IPS-NIHi7 (cell line): ENCODE measurements around the gene C3orf80.
"Not testable (repeated sequence)": the region's sequence is repeated elsewhere in the genome, so short reads cannot be mapped to it uniquely, and the experiment has no call there.

Experiments
- DNase-seq: peaks from one replicate; pipeline ENCODE4 v3.0.0; 2012; ENCODE audit warnings: mixed read lengths; ENCODE audit errors: extremely low spot score

The C3orf80 gene

DNA sequence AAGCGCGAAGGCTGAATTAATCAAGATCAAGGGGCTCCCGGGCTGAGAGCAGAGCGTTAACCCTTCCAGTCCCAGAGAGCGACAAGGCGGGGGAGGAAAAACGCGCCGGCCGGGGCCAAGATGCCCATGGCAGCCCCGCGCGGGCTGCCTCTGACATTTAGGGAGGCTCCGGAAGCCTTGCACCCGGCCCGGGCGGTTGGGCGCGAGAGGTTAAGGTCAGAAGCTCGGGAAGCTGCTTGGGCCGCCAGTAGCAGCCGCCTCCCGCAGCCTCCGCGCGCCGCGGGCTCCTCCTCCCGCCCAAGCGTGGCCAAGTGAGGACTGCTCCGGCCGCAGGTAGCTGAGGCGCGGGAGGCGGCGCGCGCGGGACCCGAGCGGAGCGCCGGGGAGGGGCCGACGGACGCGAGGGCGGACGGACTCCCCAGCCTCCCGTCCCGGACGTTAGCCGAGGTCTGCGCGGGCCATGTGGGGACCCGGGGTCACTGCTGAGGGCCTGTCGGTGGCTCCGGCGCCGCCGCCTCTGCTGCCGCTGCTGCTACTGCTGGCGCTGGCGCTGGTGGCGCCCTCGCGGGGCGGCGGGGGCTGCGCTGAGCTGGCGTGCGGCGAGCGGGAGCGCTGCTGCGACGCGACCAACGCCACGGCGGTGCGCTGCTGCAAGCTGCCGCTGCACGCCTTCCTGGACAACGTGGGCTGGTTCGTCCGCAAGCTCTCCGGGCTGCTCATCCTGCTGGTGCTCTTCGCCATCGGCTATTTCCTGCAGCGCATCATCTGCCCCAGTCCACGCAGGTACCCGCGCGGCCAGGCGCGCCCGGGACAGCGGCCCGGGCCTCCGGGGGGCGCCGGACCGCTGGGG lies at the start of gene C3orf80:
Gene C3orf80, plus strand, starts transcription at position 247 of the 850 bp plus-strand sequence. Its CDS starts 214 bp downstream, at position 461.
- peak; percentile 65 for DNase-seq

DNA sequence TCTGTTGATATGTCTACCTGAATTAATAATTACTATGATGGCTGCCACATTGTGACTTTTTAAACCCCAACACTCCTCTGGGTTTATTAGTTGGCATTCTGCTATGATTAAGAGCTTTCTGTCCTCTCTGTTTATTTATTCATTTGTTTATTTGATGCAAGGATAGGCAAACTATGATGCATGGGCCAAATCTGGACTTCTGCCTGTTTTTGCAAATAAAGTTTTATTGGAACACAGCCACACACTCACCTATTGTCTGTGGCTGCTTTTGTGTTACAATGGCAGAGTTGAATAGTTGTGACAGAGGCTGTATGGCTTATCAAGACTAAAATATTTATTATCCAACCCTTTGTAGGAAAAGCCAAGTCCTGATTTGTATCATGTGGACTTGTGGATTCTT lies 48.3 kb upstream of the C3orf80 start:
- DNase-seq = no peak

DNA sequence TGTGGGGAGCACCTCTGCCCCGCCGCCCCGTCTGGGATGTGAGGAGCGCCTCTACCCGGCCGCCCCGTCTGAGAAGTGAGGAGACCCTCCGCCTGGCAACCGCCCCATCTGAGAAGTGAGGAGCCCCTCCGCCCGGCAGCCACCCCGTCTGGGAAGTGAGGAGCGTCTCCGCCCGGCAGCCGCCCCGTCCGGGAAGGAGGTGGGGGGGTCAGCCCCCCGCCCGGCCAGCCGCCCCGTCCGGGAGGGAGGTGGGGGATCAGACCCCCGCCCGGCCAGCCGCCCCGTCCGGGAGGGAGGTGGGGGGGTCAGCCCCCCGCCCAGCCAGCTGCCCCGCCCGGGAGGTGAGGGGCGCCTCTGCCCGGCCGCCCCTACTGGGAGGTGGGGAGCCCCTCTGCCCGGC lies 46.6 kb upstream of the C3orf80 start:
- not testable (repeated sequence) for DNase-seq

DNA sequence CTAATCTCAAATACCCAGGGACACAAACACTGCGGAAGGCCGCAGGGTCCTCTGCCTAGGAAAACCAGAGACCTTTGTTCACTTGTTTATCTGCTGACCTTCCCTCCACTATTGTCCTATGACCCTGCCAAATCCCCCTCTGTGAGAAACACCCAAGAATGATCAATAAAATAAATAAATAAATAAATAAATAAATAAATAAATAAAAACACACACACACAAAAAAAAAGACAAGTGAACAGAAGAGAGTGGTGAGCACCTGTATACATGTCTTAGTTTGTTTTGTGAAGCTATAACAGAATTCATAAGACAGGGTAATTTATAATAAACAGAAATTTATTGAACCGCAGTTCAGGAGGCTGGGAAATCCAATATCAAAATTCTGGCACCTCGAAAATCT lies 45.8 kb upstream of the C3orf80 start:
- not testable (repeated sequence) for DNase-seq

DNA sequence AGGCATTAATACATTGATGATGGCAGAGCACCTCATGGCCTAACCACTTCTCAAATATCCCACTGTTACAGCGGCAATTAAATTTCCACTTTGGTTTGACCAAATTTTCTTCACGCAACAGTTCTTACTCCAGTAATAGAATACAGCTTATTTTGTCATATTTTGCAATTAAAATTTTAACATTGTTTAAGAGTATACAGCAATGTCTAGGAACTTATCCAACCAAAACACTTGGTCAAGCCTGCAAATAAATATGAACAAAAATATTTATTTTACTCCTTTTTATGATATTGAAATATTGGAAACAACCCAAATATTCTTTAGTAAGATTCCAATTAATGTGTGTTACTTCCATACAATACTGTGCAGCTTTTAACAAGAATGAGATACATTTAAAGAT lies 45.3 kb upstream of the C3orf80 start:
- no peak for DNase-seq

DNA sequence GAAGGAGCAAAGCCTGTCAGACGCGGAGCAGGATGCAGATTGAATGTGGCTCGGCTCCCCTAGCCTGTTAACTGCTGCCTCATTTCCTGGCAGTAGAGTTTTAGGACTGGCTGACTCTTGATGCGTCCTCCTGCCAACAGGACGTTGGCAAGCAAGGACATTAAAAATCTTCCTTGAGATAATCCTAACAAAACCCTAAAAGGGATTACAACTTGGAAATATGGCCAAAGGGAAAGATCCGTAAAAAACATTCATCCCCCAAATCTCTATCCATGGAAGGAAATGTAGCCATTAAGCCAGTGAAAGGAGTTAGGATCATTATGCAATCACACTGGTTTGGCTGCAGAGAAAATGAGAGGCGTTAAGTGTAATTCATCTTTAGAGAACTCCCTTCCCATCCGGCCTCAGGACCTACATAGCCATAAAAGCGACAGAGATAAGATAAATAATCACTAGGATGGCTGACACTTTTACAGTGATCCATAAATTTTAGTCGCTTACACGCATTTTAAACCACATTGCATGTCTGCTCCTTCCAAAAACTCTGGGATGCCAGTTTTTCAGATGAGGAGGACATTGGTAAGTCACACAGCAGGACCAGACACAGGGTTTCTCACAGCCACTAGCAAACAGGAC lies 44.5 kb upstream of the C3orf80 start:
- DNase-seq = no peak

DNA sequence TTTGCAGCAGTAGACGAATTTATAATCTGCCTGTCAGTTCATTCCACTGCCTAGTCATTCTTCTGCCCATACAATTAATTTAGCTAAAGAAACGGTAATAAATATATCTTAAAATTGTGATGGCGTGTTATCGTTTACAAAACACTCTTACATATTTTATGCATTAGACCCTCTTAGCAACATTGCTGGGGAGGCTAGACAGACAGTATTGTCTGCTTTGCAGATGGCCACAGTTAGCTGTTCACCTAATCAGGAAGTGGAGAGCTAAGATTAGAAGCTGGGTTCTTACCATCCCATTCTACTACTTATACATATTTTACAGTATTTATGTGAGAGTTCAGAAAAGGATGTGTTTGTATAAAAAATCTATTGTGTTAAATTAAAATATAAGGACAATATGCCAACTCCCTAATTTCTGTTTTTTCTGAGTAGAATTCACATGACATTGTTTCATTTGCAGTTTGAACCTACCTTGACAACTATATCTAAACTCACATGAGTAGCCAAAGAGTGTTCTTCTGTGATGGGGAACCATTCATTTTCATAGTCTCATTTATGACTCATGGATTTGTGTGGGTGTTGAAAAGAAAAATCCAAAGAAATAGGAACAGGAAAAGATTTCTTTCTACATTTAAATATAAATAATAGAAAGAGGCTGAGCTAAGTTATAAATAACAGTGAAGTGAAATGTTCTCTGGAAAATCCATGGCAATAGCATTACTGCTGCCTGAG lies 41.7 kb upstream of the C3orf80 start:
- DNase-seq = no peak

DNA sequence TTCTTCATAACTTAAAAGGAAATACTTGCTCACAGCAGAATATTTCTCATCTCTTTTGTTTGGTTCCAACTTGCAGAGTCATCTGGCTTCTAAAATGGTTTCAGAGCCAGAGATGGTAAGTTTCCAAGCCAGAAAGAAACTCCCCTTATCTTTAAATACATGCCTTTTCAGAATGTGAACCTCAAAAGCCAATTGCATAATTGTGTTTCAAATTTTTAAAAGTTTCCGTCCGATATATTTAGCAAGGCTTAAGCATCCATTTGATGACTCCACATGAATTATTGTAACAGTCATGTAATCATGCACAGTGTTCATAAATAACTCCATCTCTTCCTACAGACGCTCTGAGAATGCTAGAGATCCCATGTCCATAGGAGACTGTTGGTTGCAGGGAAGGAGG lies 40.6 kb upstream of the C3orf80 start:
- DNase-seq = no peak

DNA sequence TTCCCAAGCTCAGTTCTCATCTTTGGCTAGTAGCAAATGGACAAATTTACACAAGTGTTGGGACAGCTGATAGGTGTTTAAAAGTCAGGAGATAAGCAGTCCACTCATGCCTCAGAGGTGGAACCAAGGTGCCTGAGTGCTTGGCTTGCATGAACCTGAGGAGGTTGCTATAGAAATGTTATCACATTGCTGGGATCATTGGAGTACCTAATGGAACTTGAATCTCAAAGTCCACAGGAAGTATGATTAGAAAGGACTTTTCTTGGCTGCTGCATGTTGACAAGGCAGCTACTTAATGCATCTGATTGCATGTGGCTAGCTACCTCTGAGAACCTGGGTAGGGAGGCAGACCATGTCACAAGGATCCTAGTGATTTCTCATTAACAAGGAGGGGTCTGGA lies 39.5 kb upstream of the C3orf80 start:
- no peak for DNase-seq

DNA sequence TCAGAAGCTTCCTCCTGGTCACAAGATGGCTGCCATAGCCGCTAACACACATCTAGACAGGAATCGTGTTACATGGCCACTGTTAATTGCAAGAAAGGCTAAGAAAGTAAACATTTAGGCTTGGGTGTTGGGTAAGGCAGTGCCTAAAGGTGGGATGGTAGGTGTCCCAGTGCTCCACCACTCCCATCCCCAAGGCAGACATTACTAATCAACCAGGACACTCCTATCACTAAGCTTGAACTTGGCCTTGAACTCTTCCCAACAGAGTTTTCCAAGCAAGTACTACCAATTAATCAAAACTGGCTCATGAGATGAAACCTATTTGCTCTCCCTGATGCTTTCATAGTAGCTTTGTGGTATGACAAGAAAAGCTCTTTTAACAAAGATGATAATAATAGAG lies 37.9 kb upstream of the C3orf80 start:
- no peak for DNase-seq

DNA sequence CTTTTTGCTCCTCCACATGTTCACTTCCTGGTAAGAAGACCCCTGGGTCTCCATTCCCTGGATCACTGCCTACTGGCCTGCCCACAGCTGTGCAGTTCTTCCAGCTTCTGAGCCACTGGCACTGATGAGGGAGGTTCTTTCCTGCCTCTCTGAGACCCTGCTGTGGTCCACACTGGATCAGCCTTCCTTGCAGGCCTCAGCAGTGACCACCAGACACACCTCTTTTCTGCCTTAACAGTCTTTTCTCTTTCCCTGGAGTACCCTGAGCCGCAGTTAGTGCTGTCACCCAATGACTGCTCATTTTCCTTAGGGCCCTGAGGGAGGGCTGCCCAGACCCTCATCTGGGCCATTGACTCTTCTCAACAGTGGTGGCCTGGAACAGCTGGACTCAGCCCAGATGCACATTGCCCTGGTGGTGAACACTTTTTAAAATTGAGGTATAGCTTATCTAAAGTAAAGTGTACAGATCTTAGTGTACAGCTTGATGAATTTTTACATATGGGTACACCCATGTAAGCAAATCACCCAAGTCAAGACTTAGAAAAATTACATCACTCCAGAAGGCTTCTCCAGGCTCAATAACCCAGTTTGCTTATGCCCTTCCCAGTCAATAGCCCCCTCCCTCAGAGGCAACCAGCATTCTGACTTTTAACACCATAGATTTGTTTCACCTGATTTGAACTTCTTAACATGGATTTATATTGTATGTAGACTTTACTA lies 32.8 kb upstream of the C3orf80 start:
- DNase-seq = no peak

DNA sequence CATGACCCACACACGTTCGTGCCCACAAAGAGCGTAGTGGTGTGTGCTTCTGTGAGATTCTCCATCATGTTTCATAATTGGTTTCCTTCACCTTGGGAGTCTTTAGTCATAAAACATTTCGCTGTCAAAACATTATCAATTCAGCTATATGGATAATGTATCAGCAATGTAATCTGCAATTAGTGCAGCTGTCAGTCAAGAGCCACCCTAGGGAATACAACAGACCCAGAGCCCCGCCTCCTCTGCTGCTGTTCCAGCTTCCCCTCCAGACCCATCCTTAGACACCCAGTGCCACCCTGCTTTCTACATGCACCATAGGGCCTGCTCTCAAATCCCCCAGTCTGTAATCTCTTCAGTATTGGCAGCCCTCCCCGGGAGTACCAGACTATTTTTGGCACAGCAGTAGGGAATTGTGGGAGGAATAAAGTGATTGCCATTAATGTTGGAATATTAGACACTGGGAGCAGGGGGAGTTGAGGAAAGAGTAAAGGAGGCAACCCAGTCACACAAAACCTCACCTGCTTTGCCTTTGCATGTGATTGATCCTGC lies 31.5 kb upstream of the C3orf80 start:
- no peak for DNase-seq

DNA sequence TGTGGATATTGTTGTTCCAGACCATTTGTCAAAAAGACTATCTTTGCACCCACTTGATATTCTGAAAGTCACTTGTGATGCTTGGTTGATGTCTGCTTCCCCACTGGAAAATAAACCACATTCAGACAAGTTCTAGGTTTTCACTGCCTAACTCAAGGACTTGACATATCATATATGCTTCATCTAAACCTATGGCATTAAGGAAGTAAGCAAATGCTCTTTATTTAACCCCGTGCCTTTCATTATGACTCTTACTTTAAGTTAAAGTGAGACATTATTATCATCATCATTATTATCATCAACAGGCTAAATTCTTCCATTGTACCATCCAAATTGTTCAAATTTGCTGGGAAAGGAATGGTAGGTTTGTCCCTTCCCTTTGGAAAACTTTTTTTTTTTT lies 30.8 kb upstream of the C3orf80 start:
- no peak for DNase-seq

DNA sequence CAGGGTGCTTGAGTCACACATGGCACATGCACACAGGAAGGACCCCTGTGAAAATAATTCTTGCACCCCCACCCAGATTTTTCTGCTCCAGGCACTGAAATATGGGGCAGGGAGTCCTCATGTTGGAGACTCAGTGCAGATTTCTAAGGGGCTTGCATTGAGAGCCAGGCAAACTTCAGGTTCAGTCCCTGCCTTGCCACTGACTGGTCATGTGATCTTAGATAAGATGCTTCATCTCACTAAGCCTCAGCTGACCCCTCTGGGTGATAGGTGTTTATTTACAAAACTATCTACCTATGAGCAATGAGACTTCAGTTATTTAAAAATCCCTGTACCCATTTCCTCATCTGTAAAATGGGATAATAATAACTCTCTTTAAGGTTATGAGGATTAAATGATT lies 30.1 kb upstream of the C3orf80 start:
- DNase-seq = no peak

DNA sequence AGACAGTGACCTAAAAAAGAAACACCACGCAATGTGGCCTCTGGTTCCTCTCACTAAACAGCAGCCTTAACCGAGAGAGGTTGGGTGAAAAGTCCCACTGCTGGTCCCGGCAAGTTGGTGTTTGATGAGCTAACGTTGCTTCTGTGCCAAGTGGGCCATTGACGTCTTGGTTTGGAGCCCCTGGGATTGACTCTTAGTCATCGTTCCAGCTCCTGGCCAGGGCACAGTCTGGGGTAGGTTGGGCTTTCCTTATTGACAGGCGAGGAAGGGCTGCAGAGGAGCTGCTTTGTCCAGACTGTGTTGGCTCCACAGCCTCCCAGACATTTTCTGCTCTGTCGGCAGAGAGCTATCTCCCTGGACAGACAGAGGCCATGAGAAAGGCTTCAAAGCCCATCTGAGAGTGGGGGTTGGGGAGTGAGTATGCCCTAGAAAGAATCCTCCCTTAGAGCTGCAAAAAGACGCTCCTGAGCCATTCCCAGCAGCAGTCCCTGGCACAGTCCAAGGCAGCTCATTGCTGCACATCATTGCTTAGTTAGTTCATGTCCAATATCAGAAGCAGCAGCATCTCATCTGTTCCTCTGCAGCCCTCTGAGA lies 28.6 kb upstream of the C3orf80 start:
- no peak for DNase-seq

DNA sequence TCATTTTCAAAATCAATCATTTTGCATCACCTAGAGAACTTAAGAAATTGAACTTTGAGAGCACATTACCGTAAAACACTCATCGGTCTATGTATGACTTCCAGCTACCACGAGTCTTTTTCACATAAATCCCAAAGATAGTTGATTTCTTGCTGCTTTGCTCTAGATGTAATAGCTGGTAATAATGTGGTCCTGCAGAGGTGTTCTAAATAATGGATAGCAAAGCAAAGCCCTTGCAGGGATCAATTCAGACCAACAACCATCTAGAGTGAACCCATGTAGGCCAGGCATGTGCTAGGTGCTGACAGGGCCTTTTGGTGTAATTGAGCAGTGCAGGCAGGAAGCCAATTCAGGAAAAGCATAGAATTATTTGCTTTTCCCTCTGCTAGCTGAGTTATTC lies 26.1 kb upstream of the C3orf80 start:
- DNase-seq = no peak

DNA sequence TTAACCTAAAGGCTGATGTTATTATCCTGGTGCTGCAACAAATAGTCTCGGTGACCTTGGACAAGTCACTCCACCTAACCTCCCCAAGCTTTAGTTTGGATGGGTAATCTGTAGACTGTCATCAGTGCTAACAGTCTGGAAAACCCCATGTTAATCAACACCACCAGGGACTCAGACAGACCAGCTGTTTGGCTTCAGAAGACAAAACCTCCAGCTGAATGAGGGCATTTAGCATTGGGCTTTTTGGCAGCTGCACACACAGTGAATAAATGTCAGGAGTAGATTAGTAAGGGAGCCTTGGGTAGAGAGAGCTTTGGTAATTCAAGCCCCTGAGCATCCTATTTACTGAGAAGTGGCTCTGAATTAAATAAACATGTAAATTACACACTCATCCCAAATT lies 24.9 kb upstream of the C3orf80 start:
- no peak for DNase-seq

DNA sequence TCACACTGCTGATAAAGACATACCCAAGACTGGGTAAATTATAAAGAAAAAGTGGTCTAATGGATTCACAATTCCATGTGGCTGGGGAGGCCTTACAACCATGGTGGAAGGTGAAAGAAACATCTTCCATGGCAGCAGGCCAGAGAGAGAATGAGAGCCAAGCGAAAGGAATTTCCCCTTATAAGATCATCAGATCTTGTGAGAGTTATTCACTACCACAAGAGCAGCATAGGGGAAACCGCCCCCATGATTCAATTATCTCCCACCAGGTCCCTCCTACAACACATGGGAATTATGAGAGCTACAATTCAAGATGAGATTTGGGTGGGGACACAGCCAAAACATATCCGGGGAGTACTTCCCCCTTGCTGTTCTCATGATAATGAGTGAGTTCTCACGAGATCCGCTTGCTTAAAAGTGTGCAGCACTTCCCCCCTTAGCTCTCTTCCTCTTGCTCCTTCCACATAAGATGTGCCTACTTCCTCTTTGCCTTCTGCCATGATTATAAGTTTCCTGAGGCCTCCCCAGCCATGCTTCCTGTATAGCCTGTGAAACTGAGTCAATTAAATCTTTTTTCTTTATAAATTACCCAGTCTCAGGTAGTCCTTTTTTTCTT lies 20.7 kb upstream of the C3orf80 start:
- not testable (repeated sequence) for DNase-seq

DNA sequence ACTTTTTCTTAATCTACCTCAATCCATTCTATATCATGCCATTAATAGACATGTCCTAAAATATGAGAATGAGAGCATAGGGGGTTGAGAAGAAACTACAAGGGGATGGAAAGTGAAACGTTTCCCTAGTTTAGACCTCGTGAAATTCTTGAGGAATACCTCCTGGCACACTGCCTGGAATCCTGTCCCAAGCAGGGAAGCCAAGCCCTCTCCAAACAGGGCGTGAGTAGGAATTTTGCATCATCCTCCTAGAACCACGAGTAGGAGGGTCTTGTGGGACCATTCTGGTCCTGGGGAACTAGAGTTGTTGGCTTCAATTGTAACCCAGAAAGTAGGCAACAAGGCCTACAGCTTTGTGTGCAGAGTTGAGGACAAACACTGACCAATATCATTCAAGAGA lies 19.6 kb upstream of the C3orf80 start:
- DNase-seq = no peak

DNA sequence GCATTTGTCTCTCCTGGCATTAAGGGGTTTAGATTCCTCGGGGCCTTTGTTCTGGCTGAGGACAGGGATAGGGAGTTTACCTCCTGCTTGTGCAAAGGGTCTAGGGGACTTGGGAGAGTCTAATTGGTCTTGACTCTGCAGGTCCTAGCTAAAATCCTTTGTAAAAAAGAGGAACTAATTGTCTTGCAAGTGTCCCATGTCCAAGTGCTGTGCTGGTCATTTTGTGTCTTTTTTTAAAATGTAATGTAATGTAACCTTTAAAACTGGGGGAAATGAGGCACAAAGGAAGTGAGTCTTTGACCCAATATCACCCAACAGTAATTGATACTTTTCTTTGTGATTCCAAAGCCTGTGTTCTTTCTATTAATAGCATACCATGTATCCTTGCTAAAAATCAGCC lies 14.9 kb upstream of the C3orf80 start:
- no peak for DNase-seq

DNA sequence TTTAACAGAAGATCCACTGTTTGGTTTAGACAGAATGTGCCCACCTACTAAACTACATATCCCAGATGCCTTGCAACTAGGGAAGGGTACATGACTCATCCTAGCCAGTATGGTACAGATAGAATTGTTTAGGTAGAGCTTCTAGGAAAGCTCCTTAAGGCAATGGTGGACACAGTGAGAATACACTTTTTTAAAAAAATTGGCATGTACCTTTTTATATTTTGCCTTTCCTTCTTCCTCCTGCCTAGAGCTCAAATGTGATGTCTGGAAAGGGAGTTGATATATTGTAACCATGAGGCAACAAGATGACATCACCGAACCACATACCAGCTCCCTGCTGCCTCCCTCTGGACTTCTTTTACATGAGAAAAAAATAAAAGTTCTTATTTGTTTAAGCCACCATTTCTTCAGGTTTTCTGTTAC lies 14.4 kb upstream of the C3orf80 start:
- DNase-seq = no peak
